Globus pallidus (tissue), 1 donor: ENCODE results near the gene KIFC3.
A peak's percentile ranks its signal among the peaks of the same experiment; 100 is the strongest.
"Not testable (repeated sequence)": the region's sequence is repeated elsewhere in the genome, so short reads cannot be mapped to it uniquely, and the experiment has no call there.

Experiments
- DNase-seq: peaks from one replicate; pipeline ENCODE4 v3.0.0-alpha.2; 2015; ENCODE audit warnings: low spot score

KIFC3 gene

GRCh38 chr16:57739756-57740422, 62.4 kb downstream of the KIFC3 start:
- no peak for DNase-seq

GRCh38 chr16:57738844-57739243, 63.4 kb downstream of the KIFC3 start:
- no peak for DNase-seq

GRCh38 chr16:57736419-57737351, 65.6 kb downstream of the KIFC3 start:
- peak; percentile 58 for DNase-seq

GRCh38 chr16:57735755-57736418, 66.4 kb downstream of the KIFC3 start, which contains the start of gene KATNB1:
TSS of gene KATNB1 (plus strand) at chr16:57735770. CDS start at chr16:57737244, 1,474 bp downstream.
- no peak for DNase-seq

- DNase-seq, result peak; percentile 100
Measured at GRCh38 chr16:57734925-57735754, 67.2 kb downstream of the KIFC3 start.

GRCh38 chr16:57734308-57734924, 67.9 kb downstream of the KIFC3 start:
- no peak for DNase-seq

- DNase-seq, result no peak
Measured at GRCh38 chr16:57732714-57733113, 69.6 kb downstream of the KIFC3 start.

- no peak for DNase-seq
Measured at GRCh38 chr16:57732037-57732436, 70.3 kb downstream of the KIFC3 start.

GRCh38 chr16:57730771-57731730, 71.2 kb downstream of the KIFC3 start:
- DNase-seq, result no peak

GRCh38 chr16:57729852-57730251, 72.4 kb downstream of the KIFC3 start:
- not testable (repeated sequence) for DNase-seq

GRCh38 chr16:57729182-57729484, 73.2 kb downstream of the KIFC3 start:
- DNase-seq, result no peak

- DNase-seq, result no peak
Measured at GRCh38 chr16:57728336-57729181, 73.7 kb downstream of the KIFC3 start.

- DNase-seq, result no peak
Measured at GRCh38 chr16:57727610-57728009, 74.7 kb downstream of the KIFC3 start.

- DNase-seq, result no peak
Measured at GRCh38 chr16:57726433-57726947, 75.8 kb downstream of the KIFC3 start.

- DNase-seq, result no peak
Measured at GRCh38 chr16:57725976-57726375, 76.3 kb downstream of the KIFC3 start.

- no peak for DNase-seq
Measured at GRCh38 chr16:57725554-57725953, 76.7 kb downstream of the KIFC3 start.

GRCh38 chr16:57725151-57725550, 77.1 kb downstream of the KIFC3 start:
- no peak for DNase-seq

GRCh38 chr16:57724531-57724930, 77.8 kb downstream of the KIFC3 start:
- no peak for DNase-seq

GRCh38 chr16:57723170-57723569, 79.1 kb downstream of the KIFC3 start:
- no peak for DNase-seq
